Erythroblast (primary cell): ENCODE data around the gene INTS11.

Experiments used
- GATA1 ChIP-seq: IDR thresholded peaks from 2 replicates; pipeline ENCODE4 v1.6.1; 2011; ENCODE audit warnings: low read depth, mild to moderate bottlenecking, control low read depth, low read length, moderate library complexity
- POLR2A ChIP-seq: IDR thresholded peaks from 2 replicates; pipeline ENCODE4 v1.6.1; 2011; ENCODE audit warnings: mild to moderate bottlenecking, low read length

DNA sequence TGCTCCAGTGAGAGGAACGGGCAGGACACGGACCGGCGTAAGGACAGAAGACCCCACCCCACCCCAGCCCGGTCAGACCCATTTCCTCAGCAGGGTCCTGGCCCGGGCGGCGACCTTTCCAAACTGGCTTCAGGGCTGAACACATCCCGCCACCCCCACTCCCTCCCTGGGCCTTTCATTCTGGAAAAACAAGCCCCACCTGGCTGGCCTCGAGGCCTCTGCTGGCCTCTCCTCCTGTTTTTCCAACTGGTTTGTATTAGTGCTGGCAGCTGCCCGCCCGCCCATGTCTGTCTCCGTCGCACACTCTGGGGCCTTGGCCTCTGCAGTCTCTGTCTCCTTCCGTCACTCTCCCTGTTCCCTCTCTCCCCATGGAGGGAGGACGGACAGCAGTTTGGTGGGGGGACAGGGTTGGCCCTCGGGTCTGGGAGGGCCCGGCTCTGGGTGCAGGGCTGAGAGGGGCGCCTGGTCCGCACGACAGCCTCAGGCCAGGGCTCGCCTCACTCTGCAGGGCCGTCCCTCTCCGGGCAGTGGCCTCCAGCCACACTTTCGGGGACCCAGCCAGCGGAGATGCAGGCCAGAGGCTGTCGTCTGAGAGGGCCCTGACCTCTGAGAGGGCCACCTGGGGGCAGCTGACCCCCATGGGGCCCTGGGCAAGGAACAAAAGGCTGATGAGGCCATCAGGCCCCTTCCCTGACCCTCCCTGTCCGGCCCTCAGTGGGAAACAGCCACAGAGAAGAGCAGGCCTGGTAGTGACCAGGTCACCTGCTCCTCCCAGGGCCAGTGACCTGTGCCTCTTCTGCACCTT is 35.4 kb upstream of the INTS11 start:
- TF ChIP-seq POLR2A (no peak), GATA1 (no peak)
